Ovary (tissue), 3 donors: Measurements from ENCODE around the gene FLNB.

Experiments
- CTCF ChIP-seq, 3 donors: fragments of 450-650 bp in 2 of 3; fragments of 200-600 bp in 1 of 3; IDR thresholded peaks; one replicate each; pipeline versions ENCODE4 v1.5.1 to v1.8.0; 2016 to 2022; ENCODE audit warnings: antibody characterized with exemption in 3 of 3, mild to moderate bottlenecking in 1 of 3
- POLR2A ChIP-seq: fragments of 450-650 bp; IDR thresholded peaks from one replicate; pipeline ENCODE4 v1.6.1; 2017; ENCODE audit warnings: antibody characterized with exemption, mild to moderate bottlenecking, moderate library complexity
- donor health status: DM: no; HTN: no; CAD: no.

DNA sequence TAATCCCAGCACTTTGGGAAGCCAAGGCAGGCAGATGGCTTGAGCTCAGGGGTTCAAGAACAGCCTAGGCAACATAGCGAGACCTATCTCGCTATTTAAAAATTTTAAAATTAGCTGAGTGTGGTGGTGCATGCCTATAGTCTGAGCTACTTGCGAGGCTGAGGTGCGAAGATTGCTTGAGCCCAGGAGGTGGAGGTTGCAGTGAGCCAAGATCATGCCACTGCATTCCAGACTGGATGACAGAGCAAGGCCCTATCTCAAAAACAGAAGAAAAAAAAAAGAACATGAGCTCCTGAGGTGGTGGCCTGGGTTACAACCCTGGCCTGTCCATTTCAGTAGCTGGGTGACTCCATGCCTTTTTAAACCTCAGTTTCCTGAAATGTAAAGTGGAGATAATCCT is 195.3 kb downstream of the FLNB start:
- TF ChIP-seq POLR2A (no peak), CTCF (IDR thresholded peaks at IDR 0.05) (no peak)
